Loucy (cell line): Measurements from ENCODE around the gene HID1.
"Not testable (repeated sequence)": the region's sequence is repeated elsewhere in the genome, so short reads cannot be mapped to it uniquely, and the experiment has no call there.

Source experiments
- H2AFZ ChIP-seq: fragments of 200-600 bp; sonication (generic); 2 replicates; pipeline ENCODE4 v1.6.0; 2016; ENCODE audit warnings: antibody characterized with exemption, mild to moderate bottlenecking, low read length, moderate library complexity
- H3F3A ChIP-seq: fragments of 200-600 bp; 2 replicates; pipeline ENCODE4 v1.6.0; 2016; ENCODE audit warnings: antibody characterized with exemption, low read depth, mild to moderate bottlenecking
- H3K27me3 ChIP-seq: fragments of 200-600 bp; sonication (generic); 2 replicates; pipeline ENCODE4 v1.6.1; 2014; ENCODE audit warnings: low read length, mild to moderate bottlenecking; ENCODE audit not compliant: insufficient read depth, poor library complexity, severe bottlenecking
- H3K36me3 ChIP-seq: fragments of 200-600 bp; sonication (generic); 2 replicates; pipeline ENCODE4 v1.6.1; 2016; ENCODE audit warnings: low read length; ENCODE audit not compliant: insufficient read depth
- H3K4me1 ChIP-seq: fragments of 200-600 bp; sonication (generic); 2 replicates; pipeline ENCODE4 v1.5.1; 2014; ENCODE audit warnings: low read length, mild to moderate bottlenecking; ENCODE audit not compliant: insufficient read depth, poor library complexity, severe bottlenecking
- H3K4me2 ChIP-seq: fragments of 200-600 bp; sonication (generic); 2 replicates; pipeline ENCODE4 v1.6.0; 2014; ENCODE audit warnings: antibody characterized with exemption, low read length, low read depth, mild to moderate bottlenecking; ENCODE audit not compliant: poor library complexity, severe bottlenecking
- H3K4me3 ChIP-seq: fragments of 200-600 bp; sonication (generic); 2 replicates; pipeline ENCODE4 v1.5.1; 2014; ENCODE audit warnings: low read length, mild to moderate bottlenecking, mixed read lengths; ENCODE audit not compliant: poor library complexity, severe bottlenecking
- H3K79me2 ChIP-seq: fragments of 200-600 bp; sonication (generic); 2 replicates; pipeline ENCODE4 v1.6.1; 2014; ENCODE audit warnings: low read length; ENCODE audit not compliant: insufficient read depth
- H3K9ac ChIP-seq: fragments of 200-600 bp; sonication (generic); 2 replicates; pipeline ENCODE4 v1.6.0; 2014; ENCODE audit warnings: mild to moderate bottlenecking, low read depth, low read length, moderate library complexity; ENCODE audit not compliant: poor library complexity, severe bottlenecking
- H3K9me2 ChIP-seq: fragments of 200-600 bp; sonication (generic); replicated peaks from 2 replicates; pipeline ENCODE4 v1.6.1; 2016; ENCODE audit warnings: low read depth, low read length, mixed read lengths
- H3K9me3 ChIP-seq: fragments of 200-600 bp; sonication (generic); 2 replicates; pipeline ENCODE4 v1.6.1; 2014; ENCODE audit warnings: mild to moderate bottlenecking, antibody characterized with exemption, low read length, low read depth; ENCODE audit not compliant: insufficient read depth
- H4K20me1 ChIP-seq: fragments of 200-600 bp; sonication (generic); 2 replicates; pipeline ENCODE4 v1.6.0; 2014; ENCODE audit warnings: antibody characterized with exemption, low read length, mild to moderate bottlenecking; ENCODE audit not compliant: insufficient read depth, poor library complexity, severe bottlenecking
- CTCF ChIP-seq: fragments of 200-600 bp; sonication (generic); conservative IDR thresholded peaks from 2 replicates; pipeline ENCODE4 v1.5.1; 2014; ENCODE audit warnings: mild to moderate bottlenecking, antibody characterized with exemption, low read length
- EZH2phosphoT487 ChIP-seq: fragments of 200-600 bp; IDR thresholded peaks from 2 replicates; pipeline ENCODE4 v1.6.1; 2018; ENCODE audit warnings: antibody characterized with exemption, mild to moderate bottlenecking, moderate library complexity, borderline replicate concordance

The HID1 gene

GRCh38 chr17:75009139-75009724, 36.7 kb upstream of the HID1 start:
- H3K27me3 ChIP-seq: no peaks in the 10 kb centered on the region

GRCh38 chr17:75008373-75008772, 35.8 kb upstream of the HID1 start:
- Histone ChIP-seq H3K79me2 (peaks cover 4% of the 10 kb centered on the region; the same call in 1 of the 2 replicates), H2AFZ (no peak overlapping the region), H3K27me3 (no peaks in the 10 kb centered on the region), H3F3A (peaks cover 9% of the 10 kb centered on the region; the same call in 1 of the 2 replicates), H3K9me3 (no peaks in the 10 kb centered on the region), H3K9ac (no peak overlapping the region), H3K4me3 (no peak overlapping the region), H3K4me2 (no peak overlapping the region), H3K4me1 (peaks cover 11% of the 10 kb centered on the region), H4K20me1 (no peaks in the 10 kb centered on the region), H3K36me3 (no peaks in the 10 kb centered on the region), H3K9me2 (no peaks in the 10 kb centered on the region)
- TF ChIP-seq CTCF (no peak), EZH2phosphoT487 (no peak)

More at GRCh38 chr17:75009139-75009724, 36.7 kb upstream of the HID1 start:
- Histone ChIP-seq H3K4me1 (peaks cover 16% of the 10 kb centered on the region), H3K9me3 (no peaks in the 10 kb centered on the region), H3F3A (peaks cover 9% of the 10 kb centered on the region; the same call in 1 of the 2 replicates), H2AFZ (no peak overlapping the region), H3K36me3 (no peaks in the 10 kb centered on the region), H3K79me2 (peaks cover 13% of the 10 kb centered on the region; the same call in 1 of the 2 replicates), H4K20me1 (no peaks in the 10 kb centered on the region), H3K4me2 (no peak overlapping the region), H3K9ac (no peak overlapping the region), H3K9me2 (no peaks in the 10 kb centered on the region), H3K4me3 (no peak overlapping the region)
- TF ChIP-seq EZH2phosphoT487: no peak
- no peak for TF ChIP-seq CTCF

- Histone ChIP-seq H3K36me3 (no peaks in the 10 kb centered on the region), H2AFZ (no peak overlapping the region), H3K9ac (no peak overlapping the region), H3K27me3 (no peaks in the 10 kb centered on the region), H3K9me2 (no peaks in the 10 kb centered on the region), H3K4me3 (no peak overlapping the region), H3K9me3 (no peaks in the 10 kb centered on the region), H4K20me1 (no peaks in the 10 kb centered on the region), H3K4me2 (no peak overlapping the region), H3K79me2 (no peaks in the 10 kb centered on the region), H3F3A (peaks cover 4% of the 10 kb centered on the region; the same call in 1 of the 2 replicates), H3K4me1 (peaks cover 2% of the 10 kb centered on the region)
- TF ChIP-seq CTCF (no peak), EZH2phosphoT487 (no peak)
These were observed 34.1 kb upstream of the HID1 start for GRCh38 chr17:75006653-75007052.

- H3K4me3 ChIP-seq, H2AFZ ChIP-seq, H3K79me2 ChIP-seq, H3F3A ChIP-seq, H3K27me3 ChIP-seq, H3K9me3 ChIP-seq, H4K20me1 ChIP-seq, H3K9me2 ChIP-seq, H3K9ac ChIP-seq, H3K4me1 ChIP-seq, H3K4me2 ChIP-seq, H3K36me3 ChIP-seq: not testable (repeated sequence)
These were observed 33.5 kb upstream of the HID1 start for GRCh38 chr17:75006084-75006483.
